IPS-18c (cell line): Measurements from ENCODE around the gene CLASP2.
"Not testable (repeated sequence)": the region's sequence is repeated elsewhere in the genome, so short reads cannot be mapped to it uniquely, and the experiment has no call there.

ENCODE experiments used
- H3K4me3 ChIP-seq: 2 replicates; pipeline ENCODE4 v1.7.0; 2013; ENCODE audit warnings: low read depth, mild to moderate bottlenecking, low read length, moderate library complexity; ENCODE audit not compliant: insufficient read depth
- H3K9me3 ChIP-seq: one replicate; pipeline ENCODE4 v1.6.1; 2013; ENCODE audit warnings: mild to moderate bottlenecking, low read length, moderate library complexity; ENCODE audit not compliant: control insufficient read depth, insufficient read depth

Gene CLASP2

GRCh38 chr3:33453331-33453761 is 264.7 kb downstream of the CLASP2 start:
- peaks cover 3% of the 10 kb centered on the region for H3K9me3 ChIP-seq
- H3K4me3 ChIP-seq = no peak overlapping the region

GRCh38 chr3:33451994-33452393 is 266.1 kb downstream of the CLASP2 start:
- not testable (repeated sequence) for H3K9me3 ChIP-seq, H3K4me3 ChIP-seq

GRCh38 chr3:33447958-33448357 is 270.1 kb downstream of the CLASP2 start:
- no peaks in the 10 kb centered on the region for H3K9me3 ChIP-seq
- peak overlapping the region; percentile 79 for H3K4me3 ChIP-seq

- not testable (repeated sequence) for H3K9me3 ChIP-seq
- H3K4me3 ChIP-seq = peak overlapping the region; percentile 79
These were observed 270.8 kb downstream of the CLASP2 start for GRCh38 chr3:33447256-33447625.
